Naive thymus-derived CD4-positive, alpha-beta T cell (primary cell): ENCODE results near the gene DRGX. TPM values are rescaled to one million over a fixed set of nuclear protein-coding genes. Genes with fewer than 3 reads are reported as not detected.

Experiments
- ATAC-seq: fragments of 150-1000 bp; cut with Tn5 transposase; 2 replicates; pipeline ENCODE4 v1.10.0; 2021; ENCODE audit warnings: mild to moderate bottlenecking, moderate library complexity
- CTCF ChIA-PET: fragments of 350-600 bp; sonication (Branson Sonifier 250); formaldehyde crosslinking; loops from one replicate; lab custom pipeline; 2021; ENCODE audit warnings: antibody characterized with exemption; lab: Charles Lee
- POLR2A ChIA-PET: fragments of 350-600 bp; sonication (Branson Sonifier 250); formaldehyde crosslinking; loops from one replicate; lab custom pipeline; 2021; ENCODE audit warnings: antibody characterized with exemption, inconsistent platforms; lab: Charles Lee
- DNase-seq, 9 donors: peaks; one replicate each; pipeline versions ENCODE4 v3.0.0 to v3.0.0-alpha.2; 2020 to 2022; ENCODE audit warnings: mixed read lengths in 1 of 9
- H3K27ac ChIP-seq: one replicate; pipeline ENCODE4 v1.7.0; 2013; ENCODE audit warnings: mild to moderate bottlenecking, low read depth, low read length, moderate library complexity
- H3K27me3 ChIP-seq, 2 donors: one replicate each; pipeline ENCODE4 v1.7.0; 2013; ENCODE audit warnings: low read length in 2 of 2, mild to moderate bottlenecking in 2 of 2, moderate library complexity in 2 of 2; ENCODE audit not compliant: control insufficient read depth in 2 of 2, insufficient read depth in 2 of 2
- H3K36me3 ChIP-seq, 3 experiments: 1 replicate in 2 of 3; 2 replicates in 1 of 3; pipeline ENCODE4 v1.7.0; 2013; ENCODE audit warnings: low read length in 3 of 3, mild to moderate bottlenecking in 3 of 3, moderate library complexity in 1 of 3; ENCODE audit not compliant: insufficient read depth in 3 of 3, control insufficient read depth in 2 of 3
- H3K4me1 ChIP-seq, 2 donors: one replicate each; pipeline ENCODE4 v1.7.0; 2013; ENCODE audit warnings: low read length in 2 of 2, mild to moderate bottlenecking in 2 of 2, moderate library complexity in 1 of 2; ENCODE audit not compliant: control insufficient read depth in 2 of 2, insufficient read depth in 2 of 2
- H3K4me3 ChIP-seq: 2 replicates; pipeline ENCODE4 v1.7.0; 2013; ENCODE audit warnings: mild to moderate bottlenecking, low read length
- H3K9me3 ChIP-seq, 3 experiments: 1 replicate in 2 of 3; 2 replicates in 1 of 3; pipeline ENCODE4 v1.7.0; 2013; ENCODE audit warnings: low read length in 3 of 3; ENCODE audit not compliant: control insufficient read depth in 2 of 3
- H3K27ac Mint-ChIP-seq, 9 donors: one replicate each; pipeline ENCODE4 v1.8.0; 2020 to 2022; ENCODE audit warnings: mixed read lengths in 9 of 9, mild to moderate bottlenecking in 8 of 9, moderate library complexity in 5 of 9, inconsistent platforms in 2 of 9
- H3K27me3 Mint-ChIP-seq, 5 donors: one replicate each; pipeline ENCODE4 v1.8.0; 2021 to 2022; ENCODE audit warnings: mixed read lengths in 5 of 5, mild to moderate bottlenecking in 1 of 5
- H3K36me3 Mint-ChIP-seq, 5 donors: one replicate each; pipeline ENCODE4 v1.8.0; 2020 to 2022; ENCODE audit warnings: mixed read lengths in 5 of 5, mild to moderate bottlenecking in 3 of 5, inconsistent platforms in 1 of 5
- H3K4me1 Mint-ChIP-seq, 7 donors: one replicate each; pipeline ENCODE4 v1.8.0; 2020 to 2022; ENCODE audit warnings: mixed read lengths in 7 of 7, mild to moderate bottlenecking in 3 of 7, inconsistent platforms in 1 of 7
- H3K4me3 Mint-ChIP-seq, 10 donors: one replicate each; pipeline ENCODE4 v1.8.0; 2020 to 2022; ENCODE audit warnings: mild to moderate bottlenecking in 10 of 10, mixed read lengths in 10 of 10, moderate library complexity in 6 of 10, inconsistent platforms in 2 of 10
- H3K9me3 Mint-ChIP-seq, 11 donors: one replicate each; pipeline ENCODE4 v1.8.0; 2020 to 2022; ENCODE audit warnings: mixed read lengths in 11 of 11, mild to moderate bottlenecking in 4 of 11, inconsistent platforms in 1 of 11, moderate library complexity in 1 of 11
- intact Hi-C, 2 donors: fragments of 100-400 bp; cut with micrococcal nuclease; formaldehyde crosslinking; loops; one replicate each; pipeline ENCODE4 v1.15.1; 2023
- polyA plus RNA-seq, 2 donors: library from polyadenylated mRNA; unstranded; fragments of 300-500 nt; fragmentation: Illumina TruSeq; gene quantifications; one replicate each; pipeline ENCODE4 v1.2.3, GENCODE V29; 2021
- total RNA-seq, 6 experiments: library from RNA in 5 of 6; stranded (reverse) in 5 of 6; gene quantifications; 1 replicate in 5 of 6; 2 replicates in 1 of 6; pipeline ENCODE4 v1.2.3 and lab custom pipeline; 2021 to 2026

Gene DRGX
- total and polyA plus RNA-seq, 7 experiments from 2014 or later = not detected

GRCh38 chr10:49385939-49386922 lies 9.7 kb downstream of the DRGX start:
- DNase-seq (no peak), ATAC-seq (no peak)
- Histone ChIP-seq H3K36me3 (no peaks in the 10 kb centered on the region), H3K27ac (no peak overlapping the region), H3K27me3 (no peaks in the 10 kb centered on the region), H3K4me1 (no peaks in the 10 kb centered on the region), H3K4me3 (no peak overlapping the region), H3K9me3 (no peaks in the 10 kb centered on the region)
- Mint-ChIP-seq H3K27me3 (peaks cover 15 to 56% (median 29%) of the 10 kb centered on the region in 5 donors), H3K27ac (no peak overlapping the region), H3K36me3 (no peaks in the 10 kb centered on the region), H3K9me3 (no peaks in the 10 kb centered on the region), H3K4me1 (peaks cover 0 to 2% (median 0%) of the 10 kb centered on the region in 7 donors), H3K4me3 (no peak overlapping the region)
- intact Hi-C loops = no loop called here
- ChIA-PET CTCF (no interaction called here), POLR2A (no interaction called here)

- ATAC-seq (no peak), DNase-seq (no peak)
- H3K9me3 ChIP-seq = no peaks in the 10 kb centered on the region
- no peak overlapping the region for H3K4me3 Mint-ChIP-seq
- H3K27ac ChIP-seq = no peak overlapping the region
- H3K27me3 ChIP-seq = no peaks in the 10 kb centered on the region
- H3K27me3 Mint-ChIP-seq = peaks cover 8 to 44% (median 13%) of the 10 kb centered on the region in 5 donors
- intact Hi-C loops = no loop called here
- POLR2A ChIA-PET = no interaction called here
- H3K4me1 ChIP-seq = no peaks in the 10 kb centered on the region
- CTCF ChIA-PET = no interaction called here
- peaks cover 0 to 2% (median 0%) of the 10 kb centered on the region in 7 donors for H3K4me1 Mint-ChIP-seq
- no peak overlapping the region for H3K4me3 ChIP-seq
- H3K36me3 ChIP-seq = no peaks in the 10 kb centered on the region
- H3K9me3 Mint-ChIP-seq = no peaks in the 10 kb centered on the region
- H3K36me3 Mint-ChIP-seq = no peaks in the 10 kb centered on the region
- H3K27ac Mint-ChIP-seq = no peak overlapping the region
Measured at GRCh38 chr10:49384268-49384953, 11.5 kb downstream of the DRGX start.

- no peaks in the 10 kb centered on the region for H3K9me3 ChIP-seq
- no peak for ATAC-seq
- no peaks in the 10 kb centered on the region for H3K36me3 ChIP-seq
- no peak overlapping the region for H3K4me3 ChIP-seq
- Mint-ChIP-seq H3K9me3 (no peaks in the 10 kb centered on the region), H3K4me3 (no peak overlapping the region), H3K36me3 (no peaks in the 10 kb centered on the region), H3K4me1 (peaks cover 0 to 2% (median 0%) of the 10 kb centered on the region in 7 donors), H3K27me3 (peaks cover 6 to 39% (median 8%) of the 10 kb centered on the region in 5 donors), H3K27ac (no peak overlapping the region)
- H3K27ac ChIP-seq = no peak overlapping the region
- ChIA-PET POLR2A (no interaction called here), CTCF (no interaction called here)
- no peak for DNase-seq
- intact Hi-C loops = no loop called here
- H3K27me3 ChIP-seq = no peaks in the 10 kb centered on the region
- no peaks in the 10 kb centered on the region for H3K4me1 ChIP-seq
Measured at GRCh38 chr10:49383853-49384252, 12.0 kb downstream of the DRGX start.

GRCh38 chr10:49382826-49383225 lies 13.1 kb downstream of the DRGX start:
- DNase-seq = no peak
- ChIA-PET POLR2A (no interaction called here), CTCF (no interaction called here)
- H3K4me3 ChIP-seq = no peak overlapping the region
- Mint-ChIP-seq H3K27ac (no peak overlapping the region), H3K9me3 (no peaks in the 10 kb centered on the region), H3K27me3 (peaks cover 0 to 33% (median 8%) of the 10 kb centered on the region in 5 donors), H3K4me1 (no peaks in the 10 kb centered on the region), H3K36me3 (no peaks in the 10 kb centered on the region), H3K4me3 (no peak overlapping the region)
- peak; percentile 19 for ATAC-seq
- no peaks in the 10 kb centered on the region for H3K4me1 ChIP-seq
- H3K27ac ChIP-seq = no peak overlapping the region
- no peaks in the 10 kb centered on the region for H3K9me3 ChIP-seq
- H3K36me3 ChIP-seq = no peaks in the 10 kb centered on the region
- intact Hi-C loops = no loop called here
- H3K27me3 ChIP-seq = no peaks in the 10 kb centered on the region

- no peak overlapping the region for H3K4me3 Mint-ChIP-seq
- no peak overlapping the region for H3K27ac ChIP-seq
- DNase-seq = no peak
- H3K4me3 ChIP-seq = no peak overlapping the region
- intact Hi-C loops = no loop called here
- no peaks in the 10 kb centered on the region for H3K36me3 Mint-ChIP-seq
- no peaks in the 10 kb centered on the region for H3K9me3 Mint-ChIP-seq
- no peaks in the 10 kb centered on the region for H3K27me3 ChIP-seq
- ChIA-PET POLR2A (no interaction called here), CTCF (no interaction called here)
- H3K9me3 ChIP-seq = no peaks in the 10 kb centered on the region
- no peaks in the 10 kb centered on the region for H3K36me3 ChIP-seq
- H3K4me1 Mint-ChIP-seq = no peaks in the 10 kb centered on the region
- no peaks in the 10 kb centered on the region for H3K4me1 ChIP-seq
- no peak for ATAC-seq
- peaks cover 0 to 28% (median 8%) of the 10 kb centered on the region in 5 donors for H3K27me3 Mint-ChIP-seq
- no peak overlapping the region for H3K27ac Mint-ChIP-seq
Measured at GRCh38 chr10:49382226-49382625, 13.7 kb downstream of the DRGX start.

GRCh38 chr10:49381111-49381900 lies 14.6 kb downstream of the DRGX start:
- no peak overlapping the region for H3K4me3 Mint-ChIP-seq
- intact Hi-C loops = no loop called here
- ATAC-seq (no peak), DNase-seq (no peak)
- H3K27me3 Mint-ChIP-seq = peaks cover 0 to 33% (median 8%) of the 10 kb centered on the region in 5 donors
- Histone ChIP-seq H3K4me1 (no peaks in the 10 kb centered on the region), H3K27me3 (no peaks in the 10 kb centered on the region), H3K27ac (no peak overlapping the region), H3K9me3 (no peaks in the 10 kb centered on the region), H3K4me3 (no peak overlapping the region), H3K36me3 (no peaks in the 10 kb centered on the region)
- H3K36me3 Mint-ChIP-seq = no peaks in the 10 kb centered on the region
- no peaks in the 10 kb centered on the region for H3K4me1 Mint-ChIP-seq
- H3K27ac Mint-ChIP-seq = no peak overlapping the region
- H3K9me3 Mint-ChIP-seq = no peaks in the 10 kb centered on the region
- POLR2A ChIA-PET = no interaction called here
- CTCF ChIA-PET = no interaction called here
